Adipocyte (in vitro differentiated cells): ENCODE results near the gene ZRSR2.

ENCODE experiments used
- DNase-seq: peaks from one replicate; pipeline ENCODE4 v3.0.0-alpha.2; 2015; ENCODE audit warnings: low read depth
- H3K27me3 ChIP-seq: replicated peaks from 2 replicates; pipeline ENCODE4 v1.7.0; 2013; ENCODE audit warnings: mild to moderate bottlenecking, low read length, moderate library complexity; ENCODE audit not compliant: control insufficient read depth, insufficient read depth
- H3K36me3 ChIP-seq: 2 replicates; pipeline ENCODE4 v1.7.0; 2013; ENCODE audit warnings: low read length, mild to moderate bottlenecking, moderate library complexity; ENCODE audit not compliant: control insufficient read depth, insufficient read depth, severe bottlenecking
- H3K4me1 ChIP-seq: 2 replicates; pipeline ENCODE4 v1.7.0; 2013; ENCODE audit warnings: mild to moderate bottlenecking, low read length, moderate library complexity; ENCODE audit not compliant: control insufficient read depth, insufficient read depth
- H3K4me3 ChIP-seq: 2 replicates; pipeline ENCODE4 v1.7.0; 2013; ENCODE audit warnings: mild to moderate bottlenecking, low read length, moderate library complexity
- H3K9ac ChIP-seq: 2 replicates; pipeline ENCODE4 v1.7.0; 2013; ENCODE audit warnings: mild to moderate bottlenecking, low read length, moderate library complexity
- H3K9me3 ChIP-seq: 2 replicates; pipeline ENCODE4 v1.7.0; 2013; ENCODE audit warnings: mild to moderate bottlenecking, low read length, moderate library complexity; ENCODE audit not compliant: control insufficient read depth

Gene ZRSR2

GRCh38 chrX:15808254-15808653 is 18.0 kb downstream of the ZRSR2 start:
- Histone ChIP-seq H3K9ac (no peak overlapping the region), H3K27me3 (no peaks in the 10 kb centered on the region), H3K4me3 (no peak overlapping the region), H3K36me3 (peaks cover 61% of the 10 kb centered on the region), H3K4me1 (peaks cover 11% of the 10 kb centered on the region), H3K9me3 (no peaks in the 10 kb centered on the region)
- no peak for DNase-seq

- Histone ChIP-seq H3K36me3 (peaks cover 59% of the 10 kb centered on the region), H3K4me1 (peaks cover 15% of the 10 kb centered on the region), H3K4me3 (no peak overlapping the region), H3K9ac (no peak overlapping the region), H3K27me3 (no peaks in the 10 kb centered on the region), H3K9me3 (no peaks in the 10 kb centered on the region)
- DNase-seq: no peak
Measured at GRCh38 chrX:15812192-15812938, 22.1 kb downstream of the ZRSR2 start.

GRCh38 chrX:15813416-15813815 is 23.1 kb downstream of the ZRSR2 start:
- H3K36me3 ChIP-seq: peaks cover 59% of the 10 kb centered on the region
- H3K27me3 ChIP-seq: no peaks in the 10 kb centered on the region
- no peak for DNase-seq
- H3K9me3 ChIP-seq: no peaks in the 10 kb centered on the region
- H3K9ac ChIP-seq: no peak overlapping the region
- no peak overlapping the region for H3K4me3 ChIP-seq
- H3K4me1 ChIP-seq: peaks cover 15% of the 10 kb centered on the region

GRCh38 chrX:15814771-15815365 is 24.6 kb downstream of the ZRSR2 start:
- DNase-seq: no peak
- Histone ChIP-seq H3K36me3 (peaks cover 51% of the 10 kb centered on the region), H3K9me3 (no peaks in the 10 kb centered on the region), H3K9ac (no peak overlapping the region), H3K4me3 (no peak overlapping the region), H3K4me1 (peaks cover 15% of the 10 kb centered on the region), H3K27me3 (no peaks in the 10 kb centered on the region)

GRCh38 chrX:15815779-15816437 is 25.6 kb downstream of the ZRSR2 start:
- Histone ChIP-seq H3K27me3 (no peaks in the 10 kb centered on the region), H3K9ac (no peak overlapping the region), H3K4me3 (no peak overlapping the region), H3K4me1 (peaks cover 15% of the 10 kb centered on the region), H3K9me3 (no peaks in the 10 kb centered on the region), H3K36me3 (peaks cover 55% of the 10 kb centered on the region)
- DNase-seq: peak; percentile 37

GRCh38 chrX:15816438-15816809 is 26.1 kb downstream of the ZRSR2 start:
- DNase-seq: no peak
- H3K36me3 ChIP-seq: peaks cover 56% of the 10 kb centered on the region
- H3K4me3 ChIP-seq: no peak overlapping the region
- H3K27me3 ChIP-seq: no peaks in the 10 kb centered on the region
- H3K9me3 ChIP-seq: no peaks in the 10 kb centered on the region
- H3K9ac ChIP-seq: no peak overlapping the region
- peaks cover 15% of the 10 kb centered on the region for H3K4me1 ChIP-seq

- Histone ChIP-seq H3K9ac (no peak overlapping the region), H3K36me3 (peaks cover 58% of the 10 kb centered on the region), H3K9me3 (no peaks in the 10 kb centered on the region), H3K4me1 (peaks cover 15% of the 10 kb centered on the region), H3K27me3 (no peaks in the 10 kb centered on the region), H3K4me3 (no peak overlapping the region)
- DNase-seq: no peak
Measured at GRCh38 chrX:15816886-15817285, 26.6 kb downstream of the ZRSR2 start.

GRCh38 chrX:15820106-15821073 is 30.1 kb downstream of the ZRSR2 start:
- Histone ChIP-seq H3K27me3 (no peaks in the 10 kb centered on the region), H3K9ac (no peak overlapping the region), H3K4me1 (no peaks in the 10 kb centered on the region), H3K4me3 (no peak overlapping the region), H3K9me3 (no peaks in the 10 kb centered on the region), H3K36me3 (peaks cover 63% of the 10 kb centered on the region)
- no peak for DNase-seq

GRCh38 chrX:15822922-15823321 is 32.6 kb downstream of the ZRSR2 start:
- H3K4me3 ChIP-seq: no peak overlapping the region
- peaks cover 47% of the 10 kb centered on the region for H3K36me3 ChIP-seq
- H3K9me3 ChIP-seq: no peaks in the 10 kb centered on the region
- H3K27me3 ChIP-seq: no peaks in the 10 kb centered on the region
- DNase-seq: no peak
- no peak overlapping the region for H3K9ac ChIP-seq
- peaks cover 10% of the 10 kb centered on the region for H3K4me1 ChIP-seq

- Histone ChIP-seq H3K4me3 (no peak overlapping the region), H3K9me3 (no peaks in the 10 kb centered on the region), H3K4me1 (peaks cover 10% of the 10 kb centered on the region), H3K27me3 (no peaks in the 10 kb centered on the region), H3K36me3 (peaks cover 32% of the 10 kb centered on the region), H3K9ac (no peak overlapping the region)
- no peak for DNase-seq
Measured at GRCh38 chrX:15825936-15826335, 35.7 kb downstream of the ZRSR2 start.

GRCh38 chrX:15829217-15829616 is 38.9 kb downstream of the ZRSR2 start:
- Histone ChIP-seq H3K9me3 (no peaks in the 10 kb centered on the region), H3K9ac (no peak overlapping the region), H3K27me3 (no peaks in the 10 kb centered on the region), H3K4me3 (no peak overlapping the region), H3K4me1 (peaks cover 13% of the 10 kb centered on the region), H3K36me3 (peaks cover 6% of the 10 kb centered on the region)
- no peak for DNase-seq
